ENCODE data around the gene ADCY10. TPM values are rescaled to one million over a fixed set of nuclear protein-coding genes. Genes with fewer than 3 reads are reported as not detected.
A peak's percentile ranks its signal among the peaks of the same experiment; 100 is the strongest.

The ADCY10 gene
- total RNA-seq, 1 donor from 2014 or later, result not detected

GRCh38 chr1:167821356-167821685, 92.6 kb downstream of the ADCY10 start:
- peaks cover 3% of the 10 kb centered on the region for H3K36me3 Mint-ChIP-seq (ENCODE audit: low read depth)
- H3K4me3 Mint-ChIP-seq, result no peak overlapping the region
- H3K4me1 Mint-ChIP-seq, result peaks cover 5% of the 10 kb centered on the region
- DNase-seq (ENCODE audit: low read depth, low spot score), result no peak
- no peaks in the 10 kb centered on the region for H3K9me3 Mint-ChIP-seq
- no peaks in the 10 kb centered on the region for H3K27me3 Mint-ChIP-seq (ENCODE audit: low read depth)
- no peak overlapping the region for H3K27ac Mint-ChIP-seq (ENCODE audit: unreplicated experiment)
- TF ChIP-seq, protein P1, sequence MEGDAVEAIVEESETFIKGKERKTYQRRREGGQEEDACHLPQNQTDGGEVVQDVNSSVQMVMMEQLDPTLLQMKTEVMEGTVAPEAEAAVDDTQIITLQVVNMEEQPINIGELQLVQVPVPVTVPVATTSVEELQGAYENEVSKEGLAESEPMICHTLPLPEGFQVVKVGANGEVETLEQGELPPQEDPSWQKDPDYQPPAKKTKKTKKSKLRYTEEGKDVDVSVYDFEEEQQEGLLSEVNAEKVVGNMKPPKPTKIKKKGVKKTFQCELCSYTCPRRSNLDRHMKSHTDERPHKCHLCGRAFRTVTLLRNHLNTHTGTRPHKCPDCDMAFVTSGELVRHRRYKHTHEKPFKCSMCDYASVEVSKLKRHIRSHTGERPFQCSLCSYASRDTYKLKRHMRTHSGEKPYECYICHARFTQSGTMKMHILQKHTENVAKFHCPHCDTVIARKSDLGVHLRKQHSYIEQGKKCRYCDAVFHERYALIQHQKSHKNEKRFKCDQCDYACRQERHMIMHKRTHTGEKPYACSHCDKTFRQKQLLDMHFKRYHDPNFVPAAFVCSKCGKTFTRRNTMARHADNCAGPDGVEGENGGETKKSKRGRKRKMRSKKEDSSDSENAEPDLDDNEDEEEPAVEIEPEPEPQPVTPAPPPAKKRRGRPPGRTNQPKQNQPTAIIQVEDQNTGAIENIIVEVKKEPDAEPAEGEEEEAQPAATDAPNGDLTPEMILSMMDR (conservative IDR thresholded peaks at IDR 0.05), result no peak

- Mint-ChIP-seq H3K4me1 (peaks cover 5% of the 10 kb centered on the region), H3K36me3 (ENCODE audit: low read depth) (peaks cover 4% of the 10 kb centered on the region), H3K27me3 (ENCODE audit: low read depth) (no peaks in the 10 kb centered on the region), H3K4me3 (no peak overlapping the region), H3K9me3 (peaks cover 2% of the 10 kb centered on the region), H3K27ac (ENCODE audit: unreplicated experiment) (no peak overlapping the region)
- TF ChIP-seq, protein P1 (conservative IDR thresholded peaks at IDR 0.05), result no peak
- no peak for DNase-seq (ENCODE audit: low read depth, low spot score)
These were observed 93.1 kb downstream of the ADCY10 start for GRCh38 chr1:167820684-167821355.

DNA sequence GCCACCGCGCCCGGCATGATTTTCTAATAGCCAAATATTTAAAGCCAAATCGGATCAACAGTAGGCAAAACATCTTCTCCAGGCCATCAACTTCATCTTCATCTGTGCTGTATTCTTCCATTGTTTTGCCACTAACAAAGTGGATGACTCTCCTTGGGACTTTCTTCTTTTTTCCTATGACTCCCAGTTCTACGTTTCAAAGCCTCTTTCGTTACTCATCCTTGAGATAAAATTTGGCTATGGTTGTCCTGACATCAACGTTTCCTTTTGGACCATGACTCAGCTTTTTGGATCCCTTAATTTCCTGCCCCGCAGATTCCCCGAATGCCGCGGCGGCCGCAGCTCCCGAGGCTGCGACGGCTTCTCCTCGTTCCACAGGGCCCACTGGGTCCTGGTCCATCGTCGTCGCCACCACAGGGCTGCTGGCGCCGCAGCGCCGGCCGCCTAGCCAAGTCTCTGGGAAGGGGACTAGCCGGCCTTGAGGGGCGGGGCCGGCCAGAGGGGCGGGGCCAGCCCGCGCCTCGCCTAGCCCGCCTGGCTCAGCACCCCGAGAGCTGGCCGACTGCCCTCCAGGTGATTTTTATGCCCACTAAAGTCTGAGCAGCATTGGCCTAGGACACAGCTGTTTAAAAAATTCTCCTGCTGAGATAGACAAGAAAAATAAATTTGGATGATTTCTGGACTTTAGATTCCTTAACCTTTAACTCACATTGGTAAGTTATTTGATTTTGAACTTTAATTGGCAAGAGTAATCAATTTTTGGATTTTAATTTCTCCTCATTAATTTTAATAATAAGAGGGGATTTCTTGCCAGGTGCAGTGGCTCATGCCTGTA, 93.9 kb downstream of the ADCY10 start:
- peaks cover 5% of the 10 kb centered on the region for H3K4me1 Mint-ChIP-seq
- H3K36me3 Mint-ChIP-seq (ENCODE audit: low read depth), result peaks cover 8% of the 10 kb centered on the region
- H3K27ac Mint-ChIP-seq (ENCODE audit: unreplicated experiment), result no peak overlapping the region
- H3K9me3 Mint-ChIP-seq, result peaks cover 7% of the 10 kb centered on the region
- H3K4me3 Mint-ChIP-seq, result peak overlapping the region; percentile 7
- DNase-seq (ENCODE audit: low read depth, low spot score), result peak; percentile 40
- no peaks in the 10 kb centered on the region for H3K27me3 Mint-ChIP-seq (ENCODE audit: low read depth)
- TF ChIP-seq, protein P1 (conservative IDR thresholded peaks at IDR 0.05), result no peak

DNA sequence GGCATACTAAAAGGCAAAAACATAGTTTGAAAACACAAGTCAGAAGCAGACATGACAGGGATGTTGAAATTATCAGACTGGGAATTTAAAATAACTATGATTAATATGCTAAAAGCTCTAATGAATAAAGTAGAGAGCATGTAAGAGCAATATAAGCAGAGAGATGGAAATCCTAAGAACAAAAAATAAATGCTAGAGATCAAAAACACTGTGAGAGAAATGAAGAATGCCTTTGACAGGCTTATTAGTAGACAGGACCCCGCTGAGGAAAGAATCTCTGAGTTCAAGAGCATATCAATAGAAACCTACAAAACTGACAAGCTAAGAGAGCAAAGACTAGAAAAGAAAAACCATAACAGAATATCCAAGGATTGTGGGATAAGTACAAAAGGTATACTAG, 98.3 kb downstream of the ADCY10 start:
- H3K4me3 Mint-ChIP-seq, result no peak overlapping the region
- peaks cover 5% of the 10 kb centered on the region for H3K4me1 Mint-ChIP-seq
- peaks cover 15% of the 10 kb centered on the region for H3K36me3 Mint-ChIP-seq (ENCODE audit: low read depth)

GRCh38 chr1:167812972-167813371, 101.0 kb downstream of the ADCY10 start:
- Mint-ChIP-seq H3K4me3 (no peak overlapping the region), H3K27me3 (ENCODE audit: low read depth) (no peaks in the 10 kb centered on the region), H3K9me3 (peaks cover 26% of the 10 kb centered on the region), H3K27ac (ENCODE audit: unreplicated experiment) (no peak overlapping the region), H3K36me3 (ENCODE audit: low read depth) (peaks cover 26% of the 10 kb centered on the region), H3K4me1 (no peaks in the 10 kb centered on the region)
- no peak for DNase-seq (ENCODE audit: low read depth, low spot score)
- TF ChIP-seq, protein P1 (conservative IDR thresholded peaks at IDR 0.05), result no peak

More for the DNA sequence above, 98.3 kb downstream of the ADCY10 start:
- TF ChIP-seq, protein P1 (conservative IDR thresholded peaks at IDR 0.05), result no peak
- Mint-ChIP-seq H3K27me3 (ENCODE audit: low read depth) (no peaks in the 10 kb centered on the region), H3K9me3 (peaks cover 19% of the 10 kb centered on the region), H3K27ac (ENCODE audit: unreplicated experiment) (peak overlapping the region; percentile 4)
- no peak for DNase-seq (ENCODE audit: low read depth, low spot score)

Data from neural crest cell (in vitro differentiated cells).